ENCODE data around the gene NUP107.

- TF ChIP-seq EZH2phosphoT487 (IDR thresholded peaks at IDR 0.05; ENCODE audit: borderline replicate concordance) (no peak), CTCF (IDR thresholded peaks at IDR 0.05 in 2 of 3, conservative IDR thresholded peaks at IDR 0.05 in 1 of 3; ENCODE audit: borderline replicate concordance in 1 of 3, insufficient read depth in 1 of 3, low read depth in 2 of 3, low read length in 2 of 3) (no peak), POLR2A (IDR thresholded peaks at IDR 0.05; ENCODE audit: borderline replicate concordance, extremely low read depth, insufficient read depth, insufficient read length) (peak; percentile 65), EGR1 (IDR thresholded peaks at IDR 0.05; ENCODE audit: low read depth) (peak; percentile 73), ZFX (IDR thresholded peaks at IDR 0.05) (peak; percentile 40; the same call in 1 of the 2 replicates), EZH2 (IDR thresholded peaks at IDR 0.05) (no peak), YY1 (IDR thresholded peaks at IDR 0.05; ENCODE audit: extremely low read depth, insufficient replicate concordance, low read depth, low read length) (peak; percentile 54), POLR2AphosphoS5 (IDR thresholded peaks at IDR 0.05; ENCODE audit: low read depth, low read length) (peak; percentile 94), ZNF274 (IDR thresholded peaks at IDR 0.05; ENCODE audit: low read depth, low read length) (no peak), REST (IDR thresholded peaks at IDR 0.05; ENCODE audit: low read depth) (no peak), SP1 (IDR thresholded peaks at IDR 0.05; ENCODE audit: low read depth) (no peak; the same call in 1 of the 2 replicates)
- TF ChIP-seq, protein P1, sequence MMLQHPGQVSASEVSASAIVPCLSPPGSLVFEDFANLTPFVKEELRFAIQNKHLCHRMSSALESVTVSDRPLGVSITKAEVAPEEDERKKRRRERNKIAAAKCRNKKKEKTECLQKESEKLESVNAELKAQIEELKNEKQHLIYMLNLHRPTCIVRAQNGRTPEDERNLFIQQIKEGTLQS (IDR thresholded peaks at IDR 0.05): no peak
Measured at GRCh38 chr12:68745904-68746571, 59.3 kb downstream of the NUP107 start, which contains the start of gene SLC35E3.
